DMS 273 treated with DMSO at 0.1 percent for 48 hours (cell line): ENCODE data around the gene C10orf71.

Source experiments
- DNase-seq: peaks from one replicate; lab custom pipeline; 2025; lab: John Stamatoyannopoulos, UW

C10orf71 gene

GRCh38 chr10:49361735-49362568 is 63.0 kb downstream of the C10orf71 start:
- DNase-seq, result no peak

GRCh38 chr10:49362596-49363260 is 63.8 kb downstream of the C10orf71 start:
- DNase-seq, result no peak

- no peak for DNase-seq
Measured at GRCh38 chr10:49363309-49364031, 64.5 kb downstream of the C10orf71 start.

GRCh38 chr10:49364051-49364450 is 65.1 kb downstream of the C10orf71 start:
- no peak for DNase-seq

GRCh38 chr10:49364747-49365146 is 65.8 kb downstream of the C10orf71 start:
- DNase-seq, result no peak

- DNase-seq, result no peak
Measured at GRCh38 chr10:49365275-49365674, 66.3 kb downstream of the C10orf71 start.

GRCh38 chr10:49365675-49366415 is 66.9 kb downstream of the C10orf71 start:
- no peak for DNase-seq

- no peak for DNase-seq
Measured at GRCh38 chr10:49366460-49366859, 67.5 kb downstream of the C10orf71 start.

- DNase-seq, result no peak
Measured at GRCh38 chr10:49367600-49367999, 68.6 kb downstream of the C10orf71 start.

- DNase-seq, result no peak
Measured at GRCh38 chr10:49368256-49368655, 69.3 kb downstream of the C10orf71 start.

- no peak for DNase-seq
Measured at GRCh38 chr10:49369216-49370162, 70.5 kb downstream of the C10orf71 start.

GRCh38 chr10:49370326-49371100 is 71.5 kb downstream of the C10orf71 start:
- DNase-seq, result no peak

- DNase-seq, result no peak
Measured at GRCh38 chr10:49371967-49372366, 73.0 kb downstream of the C10orf71 start.

GRCh38 chr10:49373361-49373760 is 74.4 kb downstream of the C10orf71 start:
- DNase-seq, result no peak

- DNase-seq, result no peak
Measured at GRCh38 chr10:49374740-49375139, 75.8 kb downstream of the C10orf71 start.

GRCh38 chr10:49375611-49376010 is 76.6 kb downstream of the C10orf71 start:
- DNase-seq, result no peak
